NCI-H2107 treated with DMSO at 0.1 percent for 48 hours (cell line): ENCODE data around the gene SMYD5.

Experiments used
- DNase-seq: peaks from one replicate; lab custom pipeline; 2025; ENCODE audit not compliant: unreplicated experiment; lab: John Stamatoyannopoulos, UW

Gene SMYD5

GRCh38 chr2:73237168-73237567, 23.1 kb downstream of the SMYD5 start:
- no peak for DNase-seq

GRCh38 chr2:73238149-73238548, 24.1 kb downstream of the SMYD5 start:
- no peak for DNase-seq

DNA sequence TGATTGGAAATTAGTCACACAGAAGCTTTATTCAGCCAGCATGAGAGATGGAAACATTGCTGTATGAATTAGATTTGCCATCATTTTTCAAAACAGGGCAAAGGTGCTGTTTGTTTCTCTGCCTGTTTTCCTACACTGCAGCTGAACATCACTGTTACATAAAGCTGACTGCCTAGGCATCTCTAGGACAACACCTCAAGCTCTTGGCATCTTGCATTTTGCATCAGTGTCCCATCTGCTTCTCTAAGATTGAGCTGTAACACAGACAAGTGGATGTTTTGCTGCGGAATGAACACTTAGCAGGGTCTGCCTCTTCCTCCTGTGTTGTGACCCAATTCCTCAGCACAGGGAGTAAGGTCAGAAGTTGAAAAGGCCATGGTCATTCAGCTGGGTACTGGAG, 24.9 kb downstream of the SMYD5 start:
- DNase-seq: no peak

GRCh38 chr2:73239776-73240175, 25.7 kb downstream of the SMYD5 start:
- DNase-seq: no peak

DNA sequence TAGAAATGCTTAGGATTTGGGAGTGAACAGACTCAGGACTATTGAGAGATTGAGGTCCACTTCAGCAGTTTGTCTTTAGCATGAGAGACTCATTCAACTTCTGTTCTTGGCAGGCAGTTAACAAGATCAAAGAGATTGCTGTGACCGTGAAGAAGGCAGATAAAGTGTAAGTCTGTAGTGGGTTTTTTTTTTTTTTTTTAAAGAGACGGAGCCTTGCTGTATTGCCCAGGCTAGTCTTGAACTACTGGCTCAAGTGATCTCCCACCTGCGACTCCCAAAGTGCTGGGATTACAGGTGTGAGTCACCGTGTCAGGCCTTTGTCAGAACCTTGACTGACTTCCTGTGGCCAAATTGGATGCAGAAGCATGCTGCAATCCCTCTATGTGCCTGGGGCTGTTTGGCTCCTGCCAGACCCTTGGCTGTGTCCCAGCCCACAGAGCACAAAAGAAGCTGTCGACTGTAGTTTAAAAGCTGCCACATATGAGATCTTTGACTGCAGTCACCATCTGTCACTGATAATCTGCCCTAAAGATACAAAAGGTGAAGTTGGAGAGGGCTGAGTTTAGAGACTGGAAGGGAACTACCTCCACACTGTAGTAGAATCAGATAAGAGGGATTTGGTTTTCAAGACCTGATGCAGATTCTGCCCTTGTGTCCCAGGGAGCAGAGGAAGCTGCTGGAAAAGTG, 30.0 kb downstream of the SMYD5 start:
- no peak for DNase-seq

GRCh38 chr2:73244580-73244979, 30.5 kb downstream of the SMYD5 start:
- DNase-seq: no peak

- DNase-seq: no peak
Measured at GRCh38 chr2:73246850-73247249, 32.8 kb downstream of the SMYD5 start.

- no peak for DNase-seq
Measured at GRCh38 chr2:73249636-73250035, 35.6 kb downstream of the SMYD5 start.

GRCh38 chr2:73250872-73251846, 37.1 kb downstream of the SMYD5 start:
- DNase-seq: no peak

GRCh38 chr2:73252238-73253027, 38.4 kb downstream of the SMYD5 start:
- DNase-seq: no peak

DNA sequence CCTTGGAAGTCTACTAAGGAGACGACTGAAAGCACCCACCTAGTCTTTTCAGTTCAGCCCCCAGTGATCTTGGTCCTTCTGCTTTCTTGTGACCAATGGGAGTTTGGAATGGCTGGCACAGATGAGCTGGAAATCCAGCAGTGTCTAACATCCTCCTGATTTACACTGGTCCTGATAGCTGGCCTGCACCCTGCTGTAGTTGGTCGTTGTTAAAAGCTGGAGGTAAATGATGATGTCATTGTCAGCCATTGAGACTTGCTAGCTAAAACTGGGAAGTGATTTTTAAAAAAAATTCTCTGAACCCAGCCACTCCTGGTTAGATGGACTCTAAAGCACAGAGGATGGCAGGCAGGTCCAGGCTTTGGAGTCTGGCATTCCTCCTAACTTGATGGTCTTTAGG, 39.4 kb downstream of the SMYD5 start:
- no peak for DNase-seq

- no peak for DNase-seq
Measured at GRCh38 chr2:73253901-73254300, 39.9 kb downstream of the SMYD5 start.

GRCh38 chr2:73254343-73255006, 40.4 kb downstream of the SMYD5 start:
- DNase-seq: no peak

DNA sequence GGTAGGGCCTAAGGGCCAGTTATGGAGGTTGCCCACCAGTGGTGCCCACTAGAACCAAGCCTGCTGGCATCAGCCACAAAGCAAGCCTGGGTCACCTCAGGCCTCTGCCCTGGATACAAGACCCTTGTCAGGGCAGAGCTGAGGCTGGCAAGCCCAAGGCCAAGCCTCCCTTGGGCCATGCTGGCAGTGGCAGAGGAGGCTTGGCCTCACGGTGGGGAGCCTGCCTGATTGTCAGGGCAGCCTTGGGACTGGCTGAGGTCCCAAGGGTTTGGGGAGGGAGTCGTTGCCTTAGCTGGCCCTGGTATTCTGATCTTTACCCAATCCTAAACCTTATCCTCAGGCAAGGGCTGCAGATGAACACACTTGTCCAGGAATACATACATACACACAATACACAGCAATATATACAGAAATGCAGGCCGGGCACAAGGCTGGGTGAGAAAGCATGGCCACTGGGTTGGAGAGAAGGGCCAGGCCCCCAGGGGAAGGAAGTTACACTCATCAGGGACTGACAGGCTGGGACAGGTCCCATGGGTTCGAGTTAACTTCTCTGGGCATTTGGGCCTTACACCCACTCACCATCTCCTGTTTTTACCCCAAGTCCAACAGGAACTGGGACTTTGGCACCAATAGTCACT, 41.1 kb downstream of the SMYD5 start:
- no peak for DNase-seq

DNA sequence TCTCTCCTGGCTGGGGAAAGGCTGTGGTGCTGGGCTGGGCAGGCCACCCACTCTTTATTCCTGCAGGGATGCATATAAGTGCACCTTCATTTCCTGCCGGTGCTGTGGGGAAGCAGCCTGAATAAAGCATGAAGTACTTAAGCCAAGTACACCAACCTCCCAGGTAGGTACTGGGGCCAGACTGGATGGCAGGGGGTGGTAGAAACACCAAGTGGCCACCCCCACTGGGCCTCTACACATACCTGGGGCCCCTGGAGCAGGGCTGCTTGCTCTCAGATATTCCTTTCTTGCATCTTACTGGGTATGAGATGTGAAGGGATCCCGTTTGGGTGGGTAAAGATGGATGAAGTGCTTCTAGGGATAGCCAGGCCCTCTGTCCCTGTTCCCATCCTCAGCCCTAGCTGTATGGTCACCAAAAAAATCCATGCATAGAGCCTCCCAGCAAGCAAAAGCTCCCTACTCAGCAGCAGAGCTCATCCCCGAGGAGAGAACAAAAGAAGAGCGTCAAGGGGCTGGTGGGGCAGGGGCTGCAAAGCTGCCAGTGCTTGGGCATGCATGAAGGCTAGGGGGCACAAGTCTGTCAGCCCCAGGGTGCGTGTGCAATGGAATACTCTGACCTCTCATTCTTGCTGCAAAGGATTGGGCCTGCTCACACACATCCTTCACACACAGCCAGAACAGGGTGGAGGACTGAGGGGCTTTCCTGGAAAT, 42.0 kb downstream of the SMYD5 start:
- no peak for DNase-seq

DNA sequence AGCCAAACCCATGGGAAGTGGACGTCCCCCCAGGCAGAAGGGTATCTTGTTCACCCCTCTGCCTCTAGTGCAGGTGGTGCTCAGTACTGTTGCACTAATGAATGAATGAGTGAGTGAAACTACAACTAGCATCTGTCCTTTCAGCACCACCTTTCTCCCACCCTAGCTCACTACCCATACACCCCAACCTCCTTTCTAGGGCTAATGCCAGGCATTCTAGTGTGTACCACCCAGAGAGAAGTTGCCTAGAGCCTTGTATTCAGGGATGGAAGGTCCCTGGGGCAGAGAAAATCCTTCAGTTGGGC, 42.5 kb downstream of the SMYD5 start:
- no peak for DNase-seq

GRCh38 chr2:73257021-73257420, 43.0 kb downstream of the SMYD5 start:
- no peak for DNase-seq

GRCh38 chr2:73257425-73258125, 43.5 kb downstream of the SMYD5 start:
- no peak for DNase-seq

- no peak for DNase-seq
Measured at GRCh38 chr2:73258186-73258912, 44.3 kb downstream of the SMYD5 start.
